Prostate gland (tissue), 2 donors: ENCODE measurements around the gene NUFIP2.

Source experiments
- POLR2A ChIP-seq: fragments of 450-650 bp; IDR thresholded peaks from one replicate; pipeline ENCODE4 v1.6.1; 2016; ENCODE audit warnings: antibody characterized with exemption, mild to moderate bottlenecking
- TF ChIP-seq, protein P1 (sequence below), 4 experiments: fragments of 200-600 bp in 2 of 4; fragments of 450-650 bp in 2 of 4; sonication (generic) in 2 of 4; IDR thresholded peaks; 1 replicate in 3 of 4; 2 replicates in 1 of 4; pipeline ENCODE4 v1.5.1; 2016 to 2019; ENCODE audit warnings: antibody characterized with exemption in 4 of 4, mild to moderate bottlenecking in 2 of 4, moderate library complexity in 2 of 4

DNA sequence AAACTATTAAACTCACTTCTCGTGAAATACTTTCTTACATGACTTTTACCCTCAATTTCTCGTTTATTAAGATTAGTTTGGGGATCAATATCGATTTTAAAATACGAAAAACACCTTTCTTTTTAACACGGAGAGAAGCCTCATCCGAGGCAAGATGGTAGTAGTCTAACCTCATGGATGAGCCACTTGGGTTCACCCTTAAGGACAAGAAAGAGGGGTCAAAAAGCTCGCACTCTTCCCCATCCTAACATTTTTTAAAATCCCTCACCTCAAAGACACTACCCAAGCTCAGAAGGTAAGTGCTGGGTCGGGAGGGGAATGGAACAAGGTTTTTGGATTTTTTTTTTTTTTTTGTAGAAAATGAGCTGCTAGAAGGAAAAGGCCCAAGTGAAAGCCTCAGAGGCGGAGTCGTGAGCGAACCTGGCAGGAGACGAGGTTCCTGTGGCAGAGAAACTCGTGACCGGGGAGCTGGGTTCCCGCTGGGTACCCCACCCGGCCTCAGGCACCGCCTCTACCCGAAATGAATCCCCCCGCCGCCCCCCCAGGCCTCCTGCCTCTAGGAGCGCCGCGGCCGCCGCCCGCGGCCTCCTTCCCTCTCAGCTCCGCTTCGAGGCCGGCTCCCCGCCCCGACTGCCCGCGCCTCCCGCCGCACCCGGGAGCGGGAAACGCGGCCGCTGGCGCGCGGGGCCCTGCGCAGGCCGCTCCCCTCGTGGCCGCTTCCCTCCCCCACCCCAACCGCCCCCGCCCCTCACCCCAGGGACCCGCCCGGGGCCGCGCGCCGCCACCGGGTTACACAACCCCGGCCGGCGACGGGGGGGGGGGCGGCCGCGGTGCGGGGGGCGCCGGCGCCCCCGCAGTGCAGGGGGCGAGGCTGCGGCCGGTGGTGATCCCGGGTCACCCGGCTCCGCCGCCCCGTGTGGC lies 1.6 kb downstream of the NUFIP2 start:
- TF ChIP-seq, protein P1, sequence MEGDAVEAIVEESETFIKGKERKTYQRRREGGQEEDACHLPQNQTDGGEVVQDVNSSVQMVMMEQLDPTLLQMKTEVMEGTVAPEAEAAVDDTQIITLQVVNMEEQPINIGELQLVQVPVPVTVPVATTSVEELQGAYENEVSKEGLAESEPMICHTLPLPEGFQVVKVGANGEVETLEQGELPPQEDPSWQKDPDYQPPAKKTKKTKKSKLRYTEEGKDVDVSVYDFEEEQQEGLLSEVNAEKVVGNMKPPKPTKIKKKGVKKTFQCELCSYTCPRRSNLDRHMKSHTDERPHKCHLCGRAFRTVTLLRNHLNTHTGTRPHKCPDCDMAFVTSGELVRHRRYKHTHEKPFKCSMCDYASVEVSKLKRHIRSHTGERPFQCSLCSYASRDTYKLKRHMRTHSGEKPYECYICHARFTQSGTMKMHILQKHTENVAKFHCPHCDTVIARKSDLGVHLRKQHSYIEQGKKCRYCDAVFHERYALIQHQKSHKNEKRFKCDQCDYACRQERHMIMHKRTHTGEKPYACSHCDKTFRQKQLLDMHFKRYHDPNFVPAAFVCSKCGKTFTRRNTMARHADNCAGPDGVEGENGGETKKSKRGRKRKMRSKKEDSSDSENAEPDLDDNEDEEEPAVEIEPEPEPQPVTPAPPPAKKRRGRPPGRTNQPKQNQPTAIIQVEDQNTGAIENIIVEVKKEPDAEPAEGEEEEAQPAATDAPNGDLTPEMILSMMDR (IDR thresholded peaks at IDR 0.05) = no peak
- no peak for TF ChIP-seq POLR2A
